Cardiac fibroblast (primary cell): ENCODE measurements around the gene NGEF.

Source experiments
- DNase-seq, 2 donors: peaks; one replicate each; pipeline versions ENCODE4 v3.0.0 to v3.0.0-alpha.2; 2010; ENCODE audit warnings: low read depth in 2 of 2
- H3K4me3 ChIP-seq, 2 donors: replicated peaks in 1 of 2; 1 replicate in 1 of 2; 2 replicates in 1 of 2; pipeline ENCODE4 v1.5.1; 2011; ENCODE audit warnings: low read depth in 2 of 2, low read length in 2 of 2, mild to moderate bottlenecking in 2 of 2, moderate library complexity in 1 of 2
- CTCF ChIP-seq: IDR thresholded peaks from one replicate; pipeline ENCODE4 v1.5.1; 2011; ENCODE audit warnings: low read depth, mild to moderate bottlenecking, low read length, inconsistent platforms

NGEF gene

GRCh38 chr2:232960862-232961261 lies 52.2 kb downstream of the NGEF start:
- TF ChIP-seq CTCF, result no peak
- H3K4me3 ChIP-seq, result no peak overlapping the region
- DNase-seq, result no peak

DNA sequence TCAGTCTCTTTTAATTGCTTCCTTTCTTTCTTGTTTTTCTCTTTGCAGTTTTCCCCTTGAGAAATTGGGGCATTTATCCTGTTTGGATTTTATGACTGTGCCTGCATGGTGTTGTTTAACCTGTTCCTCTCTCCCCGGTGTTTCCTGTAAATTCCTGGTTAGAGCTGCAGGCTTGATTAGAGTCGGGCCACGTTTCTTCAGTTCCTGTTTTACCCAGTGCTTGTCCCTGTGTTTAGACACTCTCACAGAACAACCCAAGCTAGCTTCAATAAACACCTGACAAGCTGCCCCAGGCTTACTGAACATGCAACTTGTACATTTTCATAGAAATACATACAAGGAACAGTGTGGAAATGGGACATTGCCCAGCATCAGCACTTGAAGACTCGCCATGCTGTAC lies 53.9 kb downstream of the NGEF start:
- DNase-seq, result no peak
- TF ChIP-seq CTCF, result no peak
- no peak overlapping the region for H3K4me3 ChIP-seq

- H3K4me3 ChIP-seq, result no peak overlapping the region
- no peak for DNase-seq
- TF ChIP-seq CTCF, result no peak
Measured at GRCh38 chr2:232957657-232958090, 55.4 kb downstream of the NGEF start.

- no peak overlapping the region for H3K4me3 ChIP-seq
- no peak for TF ChIP-seq CTCF
- DNase-seq, result no peak
Measured at GRCh38 chr2:232955856-232956255, 57.2 kb downstream of the NGEF start.

- TF ChIP-seq CTCF, result no peak
- H3K4me3 ChIP-seq, result no peak overlapping the region
- DNase-seq, result no peak
Measured at GRCh38 chr2:232954691-232955090, 58.4 kb downstream of the NGEF start.

DNA sequence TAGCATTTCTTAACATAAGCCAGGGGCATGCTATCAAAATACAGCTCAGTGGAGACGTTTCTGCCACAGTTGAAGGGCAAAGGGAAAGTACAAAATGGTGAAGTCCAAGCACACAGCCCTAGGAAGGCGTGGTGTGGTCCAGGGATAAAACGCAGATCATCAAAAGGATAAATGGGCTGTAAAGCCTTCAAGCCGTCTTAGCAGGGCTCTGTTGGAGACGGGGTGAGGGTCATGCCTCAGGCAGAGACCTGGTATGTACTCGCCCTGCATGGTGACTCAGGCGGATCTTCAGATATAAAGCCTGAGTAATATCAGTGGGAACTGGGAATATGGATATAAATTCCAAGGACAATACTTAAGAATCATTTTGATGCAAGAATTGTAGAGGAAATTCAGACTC lies 61.2 kb downstream of the NGEF start:
- no peak for DNase-seq
- H3K4me3 ChIP-seq, result no peak overlapping the region
- no peak for TF ChIP-seq CTCF

DNA sequence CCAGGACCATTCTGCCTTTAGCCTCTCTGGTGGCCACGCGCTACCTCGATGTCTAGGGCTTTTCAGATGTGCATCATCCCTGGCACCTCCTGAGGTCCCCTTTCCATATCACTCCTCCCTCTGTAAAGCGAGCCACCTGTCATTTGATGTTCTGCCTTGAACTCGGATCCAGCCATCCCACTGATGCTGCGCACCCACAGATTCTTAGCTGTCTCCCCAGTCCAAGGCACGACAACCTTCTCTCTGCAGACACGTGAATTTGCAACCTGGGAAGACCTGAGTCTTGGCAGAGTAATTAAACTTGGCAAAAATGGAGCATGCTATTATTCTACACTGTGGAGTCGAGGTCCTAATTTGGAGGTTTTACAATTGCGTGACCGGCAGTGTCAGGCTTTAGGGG lies 61.9 kb downstream of the NGEF start:
- H3K4me3 ChIP-seq, result no peak overlapping the region
- no peak for DNase-seq
- no peak for TF ChIP-seq CTCF
